Thyroid gland (tissue), 4 donors: ENCODE results near the gene POU6F1.

Experiments
- CTCF ChIP-seq, 6 experiments: fragments of 200-600 bp in 3 of 6; fragments of 450-650 bp in 3 of 6; sonication (generic) in 3 of 6; IDR thresholded peaks; one replicate each; pipeline ENCODE4 v1.5.1; 2016 to 2019; ENCODE audit warnings: antibody characterized with exemption in 6 of 6, mild to moderate bottlenecking in 2 of 6, inconsistent platforms in 1 of 6, moderate library complexity in 1 of 6
- POLR2A ChIP-seq, 2 donors: fragments of 450-650 bp; IDR thresholded peaks; one replicate each; pipeline ENCODE4 v1.6.1; 2017; ENCODE audit warnings: antibody characterized with exemption in 2 of 2, mild to moderate bottlenecking in 2 of 2, moderate library complexity in 1 of 2

- TF ChIP-seq POLR2A (IDR thresholded peaks at IDR 0.05) (no peak), CTCF (IDR thresholded peaks at IDR 0.05) (no peak)
Observed at GRCh38 chr12:51183816-51184215, 34.0 kb downstream of the POU6F1 start.
